GM12878 (cell line): ENCODE measurements around the gene C3orf33. TPM values are rescaled to one million over a fixed set of nuclear protein-coding genes. Genes with fewer than 3 reads are reported as not detected.

Experiments
- ATAC-seq: fragments of 200-7000 bp; cut with Tn5 transposase; 3 replicates; pipeline ENCODE4 v1.9.1; 2020; ENCODE audit warnings: mild to moderate bottlenecking, moderate library complexity
- BruUV-seq: library from RNA; stranded (reverse); fragments of 400-500 nt; replicated peaks from 2 replicates; lab custom pipeline; 2021; lab: Mats Ljungman, UMichigan
- CTCF ChIA-PET: fragments of 300-600 bp; sonication (Branson Sonifier 250); formaldehyde crosslinking; extraction: SDS; loops from one replicate; lab custom pipeline; 2021; ENCODE audit warnings: inconsistent platforms; lab: Yijun Ruan, JAX
- POLR2A ChIA-PET: fragments of 350-600 bp; formaldehyde crosslinking; extraction: SDS; loops from one replicate; lab custom pipeline; 2021; ENCODE audit warnings: inconsistent platforms; lab: Charles Lee
- RAD21 ChIA-PET: fragments of 300-600 bp; sonication (Branson Sonifier 250); formaldehyde crosslinking; loops from one replicate; lab custom pipeline; 2023; ENCODE audit warnings: antibody characterized with exemption; ENCODE audit not compliant: unreplicated experiment; lab: Charles Lee
- SMC1A ChIA-PET: fragments of 300-600 bp; sonication (Branson Sonifier 250); formaldehyde crosslinking; loops from one replicate; lab custom pipeline; 2023; ENCODE audit not compliant: unreplicated experiment, uncharacterized antibody; lab: Charles Lee
- DNase-seq: peaks from one replicate; pipeline ENCODE4 v3.0.0-alpha.2; 2011; ENCODE audit warnings: low read depth, low spot score
- FAIRE-seq: peaks from 3 replicates; lab custom pipeline; 2011; peaks lifted over from hg19 to GRCh38; lab: Jason Lieb, UNC
- H2AFZ ChIP-seq: 2 replicates; pipeline ENCODE4 v1.6.0; 2011; ENCODE audit warnings: low read depth, low read length, control low read depth; ENCODE audit not compliant: control insufficient read depth
- H3K27ac ChIP-seq: 2 replicates; pipeline ENCODE4 v1.5.1; 2011; ENCODE audit warnings: control low read depth; ENCODE audit not compliant: control insufficient read depth, insufficient read depth
- H3K27me3 ChIP-seq, 2 experiments: replicated peaks in 1 of 2; 2 replicates each; pipeline versions ENCODE4 v1.6.0 to v1.6.1; 2011; ENCODE audit warnings: low read length in 1 of 2; ENCODE audit not compliant: control insufficient read depth in 2 of 2, insufficient read depth in 2 of 2
- H3K36me3 ChIP-seq, 2 experiments: 2 replicates each; pipeline ENCODE4 v1.5.1; 2011; ENCODE audit warnings: low read length in 1 of 2; ENCODE audit not compliant: control insufficient read depth in 2 of 2, insufficient read depth in 2 of 2
- H3K4me1 ChIP-seq: 2 replicates; pipeline ENCODE4 v1.6.1; 2011; ENCODE audit warnings: mild to moderate bottlenecking, low read length, moderate library complexity, mixed read lengths; ENCODE audit not compliant: control insufficient read depth, insufficient read depth
- H3K4me2 ChIP-seq: 2 replicates; pipeline ENCODE4 v1.6.0; 2011; ENCODE audit warnings: control low read depth; ENCODE audit not compliant: control insufficient read depth, insufficient read depth
- H3K4me3 ChIP-seq: fragments of 200-600 bp; sonication (generic); 2 replicates; pipeline ENCODE4 v1.5.1; 2016
- H3K79me2 ChIP-seq: 2 replicates; pipeline ENCODE4 v1.6.0; 2011; ENCODE audit warnings: low read length; ENCODE audit not compliant: control insufficient read depth, insufficient read depth
- H3K9ac ChIP-seq: 2 replicates; pipeline ENCODE4 v1.8.0; 2011; ENCODE audit warnings: low read length, control low read depth, mixed read lengths; ENCODE audit not compliant: control insufficient read depth, insufficient read depth
- H3K9me3 ChIP-seq: replicated peaks from 3 replicates; pipeline ENCODE4 v1.5.1; 2011; ENCODE audit warnings: mild to moderate bottlenecking, low read length; ENCODE audit not compliant: control insufficient read depth, insufficient read depth
- H4K20me1 ChIP-seq: 2 replicates; pipeline ENCODE4 v1.6.0; 2011; ENCODE audit not compliant: control insufficient read depth, insufficient read depth
- CBFB ChIP-seq: IDR thresholded peaks from 2 replicates; pipeline ENCODE4 v1.6.1; 2016; ENCODE audit warnings: antibody characterized with exemption, low read depth
- SMAD1 ChIP-seq: fragments of 450-650 bp; IDR thresholded peaks from 2 replicates; pipeline ENCODE4 v1.6.1; 2018; ENCODE audit warnings: mild to moderate bottlenecking, low read depth; ENCODE audit not compliant: partially characterized antibody
- WGBS: methylation state at CpG from one replicate; pipeline ENCODE4 v1.1.6; 2016; ENCODE audit warnings: low lambda C conversion rate; ENCODE audit not compliant: insufficient replicate concordance, insufficient coverage; ENCODE audit errors: missing lambda C conversion rate; 5-methylcytosine and 5-hydroxymethylcytosine counted together
- in situ Hi-C: fragments of 300-500 bp; cut with MboI; formaldehyde crosslinking; loops from 9 replicates; pipeline ENCODE4 v1.14.3; 2018; ENCODE audit warnings: mixed read lengths
- intact Hi-C: fragments of 100-400 bp; cut with micrococcal nuclease; formaldehyde crosslinking; loops from one replicate; pipeline ENCODE4 v1.14.2; 2022; ENCODE audit not compliant: unreplicated experiment
- polyA plus RNA-seq, 11 experiments: library from polyadenylated mRNA; depleted of rRNA in 4 of 11; unstranded in 6 of 11; stranded (reverse) in 5 of 11; fragments of >200 nt; fragmentation: Nextera tagmentation in 4 of 11; fragmentation: Illumina TruSeq in 1 of 11; extraction: Ambion mirVana in 4 of 11; extraction: Trizol in 1 of 11; gene quantifications; 1 replicate in 1 of 11; 2 replicates in 10 of 11; pipeline versions ENCODE4 v1.2.1 to v1.2.3, GENCODE V29; 2011 to 2016; ENCODE audit warnings: inconsistent platforms in 2 of 11, missing spikeins in 2 of 11, low read depth in 1 of 11
- total RNA-seq, 4 experiments: library from RNA; depleted of rRNA in 3 of 4; stranded (reverse); fragments of >200 nt in 3 of 4; fragmentation: Illumina TruSeq in 1 of 4; extraction: Trizol in 1 of 4; gene quantifications; 2 replicates each; pipeline versions ENCODE4 v1.2.1 to v1.2.3, GENCODE V29; 2013 to 2021
- TF ChIP-seq, protein P1 (sequence below): fragments of 450-650 bp; formaldehyde crosslinking; IDR thresholded peaks from 2 replicates; pipeline ENCODE4 v1.5.0; 2022; ENCODE audit warnings: mild to moderate bottlenecking, missing genetic modification characterization

The C3orf33 gene
- total and polyA plus RNA-seq, 10 of the 15 experiments (the other 5 are each of a cell fraction or from before 2014, with no cell fraction given): 0.35 to 1.7 (median 0.90) TPM

DNA sequence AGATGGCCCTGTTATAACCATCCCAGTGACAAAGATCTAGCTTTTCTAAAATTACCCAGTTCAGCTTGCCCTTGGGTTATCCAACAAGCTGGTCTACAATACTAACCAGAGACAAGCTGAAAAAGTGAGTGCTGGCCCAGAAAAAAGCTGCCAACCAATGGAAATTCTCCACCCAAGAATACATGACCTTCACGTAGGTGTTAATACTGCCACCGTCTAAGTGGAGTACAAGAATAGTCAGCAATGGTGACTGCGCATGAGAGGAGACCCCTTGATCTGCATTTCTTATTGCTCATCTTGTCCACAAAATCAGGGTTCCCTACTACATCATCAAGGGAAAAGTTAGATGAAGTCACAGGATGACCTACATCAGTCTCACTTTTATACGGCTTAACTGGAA is 45.4 kb downstream of the C3orf33 start:
- Histone ChIP-seq H2AFZ (no peak overlapping the region), H3K9me3 (no peaks in the 10 kb centered on the region), H3K27ac (no peak overlapping the region)
- RAD21 ChIA-PET: no interaction called here
- TF ChIP-seq, protein P1, sequence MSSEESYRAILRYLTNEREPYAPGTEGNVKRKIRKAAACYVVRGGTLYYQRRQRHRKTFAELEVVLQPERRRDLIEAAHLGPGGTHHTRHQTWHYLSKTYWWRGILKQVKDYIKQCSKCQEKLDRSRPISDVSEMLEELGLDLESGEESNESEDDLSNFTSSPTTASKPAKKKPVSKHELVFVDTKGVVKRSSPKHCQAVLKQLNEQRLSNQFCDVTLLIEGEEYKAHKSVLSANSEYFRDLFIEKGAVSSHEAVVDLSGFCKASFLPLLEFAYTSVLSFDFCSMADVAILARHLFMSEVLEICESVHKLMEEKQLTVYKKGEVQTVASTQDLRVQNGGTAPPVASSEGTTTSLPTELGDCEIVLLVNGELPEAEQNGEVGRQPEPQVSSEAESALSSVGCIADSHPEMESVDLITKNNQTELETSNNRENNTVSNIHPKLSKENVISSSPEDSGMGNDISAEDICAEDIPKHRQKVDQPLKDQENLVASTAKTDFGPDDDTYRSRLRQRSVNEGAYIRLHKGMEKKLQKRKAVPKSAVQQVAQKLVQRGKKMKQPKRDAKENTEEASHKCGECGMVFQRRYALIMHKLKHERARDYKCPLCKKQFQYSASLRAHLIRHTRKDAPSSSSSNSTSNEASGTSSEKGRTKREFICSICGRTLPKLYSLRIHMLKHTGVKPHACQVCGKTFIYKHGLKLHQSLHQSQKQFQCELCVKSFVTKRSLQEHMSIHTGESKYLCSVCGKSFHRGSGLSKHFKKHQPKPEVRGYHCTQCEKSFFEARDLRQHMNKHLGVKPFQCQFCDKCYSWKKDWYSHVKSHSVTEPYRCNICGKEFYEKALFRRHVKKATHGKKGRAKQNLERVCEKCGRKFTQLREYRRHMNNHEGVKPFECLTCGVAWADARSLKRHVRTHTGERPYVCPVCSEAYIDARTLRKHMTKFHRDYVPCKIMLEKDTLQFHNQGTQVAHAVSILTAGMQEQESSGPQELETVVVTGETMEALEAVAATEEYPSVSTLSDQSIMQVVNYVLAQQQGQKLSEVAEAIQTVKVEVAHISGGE (CRISPR knock-in tag): no peak
- TF ChIP-seq SMAD1: no peak
- no peak for TF ChIP-seq CBFB
- TF ChIP-seq, all 136 proteins: peak for 0
- ATAC-seq: no peak
- BruUV-seq: no TSS peak
- H3K27me3 ChIP-seq: no peaks in the 10 kb centered on the region
- H3K79me2 ChIP-seq: no peaks in the 10 kb centered on the region
- no peaks in the 10 kb centered on the region for H4K20me1 ChIP-seq
- H3K36me3 ChIP-seq: no peaks in the 10 kb centered on the region
- in situ Hi-C loops: no loop called here
- SMC1A ChIA-PET: interaction anchor here (0.8 to 0.9 kb wide), 2 partner anchors 45 kb away, joined by 3 read pairs; partner anchors contain the start of gene C3orf33
- H3K4me1 ChIP-seq: no peaks in the 10 kb centered on the region
- POLR2A ChIA-PET: interaction anchor here (0.5 kb wide), 1 partner anchor 14 kb away, joined by 3 read pairs; no protein-coding TSS in a partner anchor
- FAIRE-seq: no peak
- CTCF ChIA-PET: interaction anchor here (0.6 to 1.4 kb wide), 4 partner anchors 22 to 252 kb away, joined by 3 to 4 read pairs (median 3); no protein-coding TSS in a partner anchor
- H3K4me2 ChIP-seq: no peak overlapping the region
- intact Hi-C loops: no loop called here
- no peak overlapping the region for H3K4me3 ChIP-seq
- H3K9ac ChIP-seq: no peak overlapping the region
- DNase-seq: no peak
- 83% methylated on average over 4 of the region's 4 CpGs for WGBS
